ENCODE data around the gene SART1. TPM values are rescaled to one million over a fixed set of nuclear protein-coding genes. Genes with fewer than 3 reads are reported as not detected.
"Not testable (repeated sequence)": the region's sequence is repeated elsewhere in the genome, so short reads cannot be mapped to it uniquely, and the experiment has no call there.

Gene SART1
- total RNA-seq, 1 donor from 2014 or later: 82.5 TPM

DNA sequence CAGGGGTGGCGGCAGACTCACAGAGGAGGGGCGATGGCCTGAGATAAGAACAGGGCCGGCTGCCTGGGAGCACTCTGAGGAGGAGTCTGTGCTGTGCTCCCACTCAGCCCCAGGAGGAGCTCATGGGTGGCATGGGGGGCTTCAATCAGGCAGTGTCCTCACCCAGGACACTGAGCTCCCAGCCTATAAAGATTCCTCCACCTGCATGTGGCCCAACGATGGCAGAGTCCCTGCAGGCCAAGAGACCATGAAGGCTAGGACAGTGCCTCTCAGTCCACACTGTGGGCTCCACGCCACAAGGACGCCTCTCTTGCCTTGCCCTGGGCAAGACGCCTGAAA is 52.2 kb downstream of the SART1 start:
- intact Hi-C loops (cut with micrococcal nuclease): no loop called here

DNA sequence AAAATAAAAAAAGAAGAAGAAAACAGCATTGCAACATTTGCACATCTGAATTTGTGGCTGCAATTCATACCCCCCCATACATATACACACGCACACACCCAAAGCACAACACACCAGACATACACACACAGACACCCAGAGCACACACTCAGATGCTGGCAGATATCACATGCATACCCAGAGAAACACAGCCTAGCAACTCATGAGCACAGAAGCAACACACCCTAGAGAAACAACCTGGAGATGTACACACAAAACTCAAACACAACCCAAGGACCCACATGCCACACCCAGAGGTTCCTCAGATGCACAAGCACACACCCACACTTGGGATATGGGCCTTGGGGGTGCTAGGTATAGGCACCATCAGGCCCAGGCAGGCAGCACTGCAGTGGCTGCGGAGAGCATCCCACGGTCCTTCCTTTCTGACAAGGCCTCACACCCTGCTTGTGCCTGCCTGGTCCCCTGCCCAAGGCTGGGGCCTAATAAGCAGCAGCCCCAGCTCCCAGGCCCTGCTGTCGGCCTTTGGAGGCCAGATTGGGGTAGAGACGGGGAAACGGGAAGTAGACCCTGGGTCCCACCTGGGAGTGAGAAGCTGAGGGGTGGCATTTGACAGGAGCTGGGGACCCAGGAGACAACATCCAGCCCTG is 53.4 kb downstream of the SART1 start:
- intact Hi-C loops (cut with micrococcal nuclease): no loop called here

DNA sequence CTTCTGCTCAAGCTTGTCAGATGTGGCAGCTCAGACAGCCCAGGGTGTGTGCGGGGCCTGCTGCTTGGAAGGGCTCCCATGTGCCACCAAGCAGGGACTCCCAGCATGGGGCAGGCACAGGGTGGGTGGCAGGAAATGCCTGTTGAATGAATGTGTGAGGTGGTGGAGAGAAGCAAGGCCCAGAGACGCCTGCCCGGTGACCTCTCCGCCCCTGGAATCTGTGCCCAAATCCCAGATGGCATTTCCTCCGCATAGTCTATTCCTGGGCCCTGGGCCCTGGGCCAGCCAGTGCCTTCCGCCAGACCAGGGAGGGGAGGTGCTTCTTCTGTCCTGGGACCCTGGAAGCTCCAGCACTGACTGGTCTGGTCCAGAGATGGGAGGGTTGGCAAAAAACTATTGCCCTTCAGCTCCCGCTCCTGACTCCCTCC is 53.9 kb downstream of the SART1 start:
- intact Hi-C loops (cut with micrococcal nuclease): no loop called here

DNA sequence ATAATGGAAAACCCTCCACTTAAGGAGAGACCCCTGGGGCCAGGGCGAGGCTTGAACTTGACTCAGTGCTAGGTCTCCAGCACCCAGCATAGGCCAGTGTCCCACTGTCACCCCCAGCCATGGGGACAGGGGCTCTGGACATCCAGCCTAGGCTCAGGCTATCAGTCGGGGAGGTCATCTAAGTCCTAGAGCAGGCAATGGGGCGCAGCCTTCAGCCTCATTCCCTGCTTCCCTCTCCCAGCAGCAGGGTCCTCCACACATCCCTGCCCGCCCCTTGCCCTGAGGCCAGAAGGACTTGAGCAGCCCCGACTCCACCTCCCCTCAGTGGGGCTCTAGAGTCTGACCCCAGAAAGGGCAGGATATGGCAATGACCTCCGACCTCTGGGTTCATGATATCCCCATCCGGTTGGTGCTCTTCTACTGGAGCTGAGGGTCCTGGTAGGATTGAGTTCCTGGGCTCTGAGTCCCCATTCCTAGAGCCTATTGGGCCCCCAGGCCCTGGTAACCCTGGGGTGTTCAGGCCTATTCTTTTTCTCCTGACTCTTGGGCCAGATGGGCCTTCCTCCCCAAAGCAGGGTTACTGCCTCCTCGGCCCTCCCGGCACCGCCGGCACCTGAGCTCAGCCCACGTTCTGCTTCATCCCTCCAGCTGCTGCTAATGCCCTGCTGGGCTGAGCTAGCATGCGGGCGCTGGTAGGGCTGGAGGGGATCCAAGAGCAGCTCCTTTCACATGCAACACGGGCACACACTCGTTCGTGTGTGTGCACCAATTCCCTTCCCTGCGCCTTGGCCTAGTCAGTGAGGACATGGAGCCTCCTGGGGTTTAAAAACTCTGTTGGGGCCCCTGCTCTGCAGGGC is 54.6 kb downstream of the SART1 start:
- intact Hi-C loops (cut with micrococcal nuclease): no loop called here

DNA sequence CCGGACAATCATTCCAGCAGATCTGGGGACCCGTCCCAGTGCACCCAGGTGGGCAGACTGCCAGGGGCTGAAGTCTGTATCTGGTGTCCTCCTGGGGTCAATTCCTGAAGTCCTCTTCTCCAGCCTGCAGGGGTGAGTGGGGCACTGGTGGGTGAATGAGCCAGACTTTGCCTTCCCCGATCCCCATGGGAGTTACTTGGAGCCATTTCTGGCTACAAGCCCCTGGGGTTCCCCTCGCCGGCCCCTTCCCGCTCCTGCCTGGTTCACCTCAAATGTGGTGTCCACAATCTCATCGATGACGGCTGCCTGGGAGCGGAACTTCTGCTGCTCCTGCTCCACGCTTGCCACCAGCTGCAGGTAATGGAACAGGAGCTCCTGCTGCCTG is 55.3 kb downstream of the SART1 start:
- intact Hi-C loops (cut with micrococcal nuclease): no loop called here

DNA sequence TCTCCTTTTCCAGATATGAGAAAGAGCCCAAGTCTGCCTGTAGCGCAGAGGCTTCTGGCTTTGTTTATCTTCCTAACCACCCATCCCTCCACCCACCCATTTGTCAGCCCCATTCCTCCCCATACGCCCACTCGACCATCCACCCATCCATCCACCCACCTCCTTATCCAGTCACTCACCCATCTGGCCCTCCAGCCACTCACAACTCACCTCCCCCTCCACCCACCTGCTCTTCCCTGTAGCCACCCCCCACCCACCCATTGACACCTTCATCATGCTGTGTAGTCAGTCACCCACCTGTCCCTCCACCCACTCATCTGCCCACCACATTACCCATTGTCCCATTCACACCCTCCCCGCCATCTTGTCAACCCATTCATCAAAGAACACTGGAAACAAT is 55.8 kb downstream of the SART1 start:
- intact Hi-C loops (cut with micrococcal nuclease): no loop called here

DNA sequence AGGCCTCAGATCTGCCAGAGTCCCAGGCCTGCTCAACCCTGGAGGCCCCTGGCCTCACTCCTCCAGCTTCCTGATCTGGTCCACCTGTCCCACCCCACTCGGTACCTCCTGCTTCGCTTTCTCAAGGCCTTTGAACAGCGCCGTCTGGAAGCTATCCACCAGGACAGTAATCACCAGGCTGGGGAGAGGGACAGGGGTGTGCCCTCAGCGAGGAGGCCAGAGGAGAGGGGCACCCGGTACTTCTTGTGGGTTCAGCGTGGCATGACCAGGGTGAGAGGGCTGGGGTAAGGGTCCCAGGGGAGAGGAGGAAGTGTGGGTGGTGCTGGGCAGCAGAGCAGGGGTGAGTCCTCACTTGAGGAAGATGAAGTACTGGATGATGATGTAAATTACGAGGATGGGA is 58.7 kb downstream of the SART1 start:
- intact Hi-C loops (cut with micrococcal nuclease): no loop called here

DNA sequence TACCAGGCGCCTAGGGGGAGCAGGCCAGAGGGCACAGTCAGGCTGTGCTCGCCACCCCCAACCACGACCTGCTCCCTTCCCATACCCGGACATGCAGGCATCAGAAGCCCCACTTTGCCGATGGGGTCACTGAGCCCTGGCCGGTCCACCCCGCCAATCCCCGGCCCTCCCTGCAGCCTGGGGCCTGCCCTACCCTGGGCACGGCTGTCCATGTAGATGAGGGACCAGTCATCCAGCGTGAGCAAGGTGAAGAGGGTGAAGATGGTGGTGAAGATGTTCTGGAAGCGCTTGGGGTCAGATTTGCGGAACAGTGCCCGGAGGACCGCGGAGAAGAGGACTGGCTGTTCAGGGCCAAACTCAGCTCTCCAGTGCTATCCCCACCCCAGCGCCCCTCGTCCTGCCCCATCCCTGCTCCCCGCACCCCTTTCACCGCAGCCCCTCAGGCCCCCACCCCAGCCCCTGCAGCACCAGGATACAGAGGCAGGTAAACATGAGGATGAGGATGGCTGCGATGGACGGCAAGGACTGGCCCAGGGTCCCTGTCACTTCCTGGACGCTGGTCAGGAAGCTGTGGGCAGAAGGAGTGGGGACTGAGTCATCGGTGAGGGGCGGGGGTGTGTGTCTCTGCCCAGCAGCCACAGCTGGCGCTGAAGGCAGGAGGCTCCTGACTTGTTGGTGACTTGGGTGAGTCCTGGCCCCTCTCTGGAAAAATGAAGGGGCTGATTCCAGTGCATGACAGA is 59.3 kb downstream of the SART1 start:
- intact Hi-C loops (cut with micrococcal nuclease): no loop called here

DNA sequence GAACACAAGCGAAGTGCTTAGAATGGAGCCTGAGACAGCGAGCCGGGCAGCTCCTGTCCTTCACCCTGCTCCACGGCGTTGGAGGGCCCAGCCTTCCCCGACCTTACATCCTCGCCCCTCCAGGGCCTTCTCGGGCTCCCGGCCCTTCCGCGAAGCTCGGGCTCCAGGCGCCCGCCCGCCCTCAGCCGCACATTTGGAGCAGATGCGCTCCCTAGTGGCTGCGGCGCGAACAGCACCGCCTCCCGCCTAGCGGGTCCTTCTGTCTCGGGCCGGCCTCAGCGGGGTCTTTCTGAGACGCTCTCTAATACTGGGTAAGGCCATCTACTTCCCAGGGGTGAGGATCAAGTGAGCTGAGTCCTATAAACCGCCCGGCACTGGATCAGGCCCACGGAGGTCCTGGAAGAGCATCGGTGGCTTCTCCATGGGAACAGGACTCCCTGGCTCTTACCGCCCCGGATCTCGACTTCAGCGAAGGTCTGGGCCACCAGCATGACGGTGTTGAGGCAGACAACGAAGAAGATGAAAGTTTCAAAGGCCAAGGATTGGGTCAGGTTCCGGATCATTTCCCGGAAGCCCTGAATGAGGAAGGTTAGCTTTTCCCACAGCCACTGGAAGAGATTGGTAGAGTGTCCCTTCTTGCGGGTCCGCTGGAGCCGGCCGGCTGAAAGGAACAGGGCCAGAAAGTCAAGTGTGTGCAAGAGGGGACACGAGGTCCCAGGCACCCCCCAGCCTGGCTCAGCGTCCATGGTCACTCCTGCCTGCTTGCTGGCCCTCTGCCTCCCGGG is 61.1 kb downstream of the SART1 start:
- intact Hi-C loops (cut with micrococcal nuclease): loop anchor here (1.0 kb wide), 3 partner anchors 20 to 138 kb away; partner anchors contain the start of genes BANF1 and EIF1AD

DNA sequence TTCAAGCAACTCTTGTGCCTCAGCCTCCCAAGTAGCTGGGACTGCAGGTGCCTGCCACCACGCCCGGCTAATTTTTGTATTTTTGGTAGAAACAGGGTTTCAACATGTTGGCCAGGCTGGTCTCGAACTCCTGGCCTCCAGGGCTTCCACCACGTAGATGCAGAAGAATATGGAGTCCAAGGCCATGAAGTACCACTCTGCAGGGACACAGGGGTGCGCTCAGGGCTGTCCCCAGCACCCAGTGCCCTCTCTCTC is 61.6 kb downstream of the SART1 start:
- intact Hi-C loops (cut with micrococcal nuclease): not testable (repeated sequence)

DNA sequence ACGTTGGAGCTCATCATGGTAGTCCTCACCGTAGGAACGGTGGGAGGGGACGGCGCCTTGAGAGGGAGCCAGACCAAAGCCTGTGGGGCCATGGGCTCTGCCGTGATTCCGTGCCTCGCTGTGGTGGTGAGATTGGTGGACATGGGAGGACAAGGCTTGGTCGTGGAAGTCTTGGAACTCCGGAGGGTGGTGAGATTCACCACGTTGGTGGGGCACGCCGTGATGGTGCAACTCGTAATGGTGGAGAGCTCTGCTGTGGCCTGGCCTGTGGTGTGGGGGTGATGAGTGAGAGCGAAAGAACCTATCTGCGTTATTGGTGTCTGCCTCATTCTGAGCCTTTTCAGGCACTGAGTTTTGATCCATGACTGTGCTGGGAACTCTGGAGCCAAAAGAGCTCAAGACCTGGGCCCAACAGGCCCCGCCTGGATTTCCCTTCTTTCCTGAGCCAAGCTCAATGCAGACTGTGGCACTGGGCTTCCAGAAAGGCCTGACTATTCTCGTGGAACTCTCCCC is 64.5 kb downstream of the SART1 start, which contains the start of gene CATSPER1:
TSS of gene CATSPER1 (minus strand) at position 463 of the 513 bp plus-strand sequence. CDS start at position 363, 100 bp downstream.
- intact Hi-C loops (cut with micrococcal nuclease): no loop called here

Other genes with a start within 250 kb of the SART1 start
- 69.8 and 83.5 TPM in 2 replicates for gene KAT5, start 249.5 kb upstream of the SART1 start, total RNA-seq
- 82.4 and 82.8 TPM in 2 replicates for gene RNASEH2C, start 240.9 kb upstream of the SART1 start, total RNA-seq
- gene AP5B1, start 180.8 kb upstream of the SART1 start, total RNA-seq: 18.0 and 18.1 TPM in 2 replicates
- gene OVOL1, start 174.7 kb upstream of the SART1 start, total RNA-seq: not detected in 2 replicates
- 2.3 and 2.9 TPM in 2 replicates for gene SNX32, start 127.8 kb upstream of the SART1 start, total RNA-seq
- gene CFL1, start 103.6 kb upstream of the SART1 start, total RNA-seq: 1,611 and 1,643 TPM in 2 replicates
- 100 and 103 TPM in 2 replicates for gene MUS81, start 101.3 kb upstream of the SART1 start, total RNA-seq
- 7.2 TPM in 2 replicates for gene EFEMP2, start 88.9 kb upstream of the SART1 start, total RNA-seq
- gene CTSW, start 81.9 kb upstream of the SART1 start, total RNA-seq: 28.8 and 29.5 TPM in 2 replicates
- gene FIBP, start 73.3 kb upstream of the SART1 start, total RNA-seq: 85.3 and 88.7 TPM in 2 replicates
- 46.9 and 47.7 TPM in 2 replicates for gene CCDC85B, start 71.1 kb upstream of the SART1 start, total RNA-seq
- 3.0 and 6.0 TPM in 2 replicates for gene FOSL1, start 61.3 kb upstream of the SART1 start, total RNA-seq
- 29.3 and 29.5 TPM in 2 replicates for gene C11orf68, start 42.7 kb upstream of the SART1 start, total RNA-seq
- 160 and 165 TPM in 2 replicates for gene DRAP1, start 42.3 kb upstream of the SART1 start, total RNA-seq
- not detected in 2 replicates for gene TSGA10IP, start 16.3 kb upstream of the SART1 start, total RNA-seq
- 48.8 and 53.5 TPM in 2 replicates for gene EIF1AD, start 40.4 kb downstream of the SART1 start, total RNA-seq
- gene BANF1, start 40.8 kb downstream of the SART1 start, total RNA-seq: 217 and 224 TPM in 2 replicates
- gene CST6, start 50.3 kb downstream of the SART1 start, total RNA-seq: 0.59 and 0.66 TPM in 2 replicates
- gene CATSPER1, start 64.7 kb downstream of the SART1 start, total RNA-seq: 0.32 TPM in 1 of 2 replicates, not detected in the other
- gene GAL3ST3, start 87.4 kb downstream of the SART1 start, total RNA-seq: not detected in 2 replicates
- 218 and 235 TPM in 2 replicates for gene SF3B2, start 90.6 kb downstream of the SART1 start, total RNA-seq
- 90.5 and 91.2 TPM in 2 replicates for gene PACS1, start 108.5 kb downstream of the SART1 start, total RNA-seq